Measurements from ENCODE around the gene FAM107B. TPM values are rescaled to one million over a fixed set of nuclear protein-coding genes. Genes with fewer than 3 reads are reported as not detected.
A peak's percentile ranks its signal among the peaks of the same experiment; 100 is the strongest.

The FAM107B gene
- total RNA-seq, 1 experiment from 2014 or later: 24.5 TPM

DNA sequence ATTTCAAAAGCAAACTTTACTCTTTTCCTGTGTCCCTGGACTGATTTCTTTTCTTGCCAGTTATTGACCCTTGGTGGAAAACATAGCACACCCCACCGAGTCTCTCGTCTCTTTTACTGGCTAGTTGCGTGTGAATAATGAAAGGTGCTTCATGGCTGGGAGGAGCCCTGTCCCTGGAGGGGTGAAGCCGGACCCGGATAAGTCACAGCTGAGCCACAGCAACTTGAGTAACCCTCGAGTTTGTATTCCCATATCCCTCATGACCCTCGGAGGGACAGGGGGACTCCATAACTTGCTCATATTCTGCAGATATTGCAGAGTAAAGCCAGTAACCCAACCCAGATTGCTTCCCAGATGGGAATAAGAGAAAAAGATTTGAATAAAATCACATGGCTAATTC, 296.5 kb downstream of the FAM107B start:
- no peak overlapping the region for H2BK12ac ChIP-seq (ENCODE audit: insufficient read length, low read depth, low read length)
- H3K9ac ChIP-seq (ENCODE audit: extremely low read depth, insufficient read length, low read length): no peak overlapping the region
- H3K27me3 ChIP-seq (ENCODE audit: insufficient read depth, low read length): no peaks in the 10 kb centered on the region
- no peak overlapping the region for H4K5ac ChIP-seq (ENCODE audit: insufficient read length, low read depth, low read length)
- no peak overlapping the region for H3K4ac ChIP-seq (ENCODE audit: low read depth, low read length)
- Mint-ChIP-seq H3K27me3 (ENCODE audit: low read depth) (no peaks in the 10 kb centered on the region; the same call in 1 of the 2 replicates), H3K4me3 (no peak overlapping the region), H3K36me3 (ENCODE audit: insufficient read depth in 1 of 3, low read depth in 3 of 3) (peaks cover 0 to 12% (median 6%) of the 10 kb centered on the region in 3 experiments; a peak in 5 of 7 replicates), H3K4me1 (peaks cover 13 to 20% of the 10 kb centered on the region in 2 experiments), H3K9me3 (peaks cover 9 to 13% of the 10 kb centered on the region in 2 experiments), H3K27ac (no peak overlapping the region)
- no peak overlapping the region for H3T11ph ChIP-seq (ENCODE audit: low read length)
- H4K8ac ChIP-seq (replicated peaks; ENCODE audit: insufficient read length, low read depth, low read length): no peak overlapping the region
- no peak overlapping the region for H3K18ac ChIP-seq (ENCODE audit: insufficient read length, low read depth, low read length)
- TF ChIP-seq, protein P1, sequence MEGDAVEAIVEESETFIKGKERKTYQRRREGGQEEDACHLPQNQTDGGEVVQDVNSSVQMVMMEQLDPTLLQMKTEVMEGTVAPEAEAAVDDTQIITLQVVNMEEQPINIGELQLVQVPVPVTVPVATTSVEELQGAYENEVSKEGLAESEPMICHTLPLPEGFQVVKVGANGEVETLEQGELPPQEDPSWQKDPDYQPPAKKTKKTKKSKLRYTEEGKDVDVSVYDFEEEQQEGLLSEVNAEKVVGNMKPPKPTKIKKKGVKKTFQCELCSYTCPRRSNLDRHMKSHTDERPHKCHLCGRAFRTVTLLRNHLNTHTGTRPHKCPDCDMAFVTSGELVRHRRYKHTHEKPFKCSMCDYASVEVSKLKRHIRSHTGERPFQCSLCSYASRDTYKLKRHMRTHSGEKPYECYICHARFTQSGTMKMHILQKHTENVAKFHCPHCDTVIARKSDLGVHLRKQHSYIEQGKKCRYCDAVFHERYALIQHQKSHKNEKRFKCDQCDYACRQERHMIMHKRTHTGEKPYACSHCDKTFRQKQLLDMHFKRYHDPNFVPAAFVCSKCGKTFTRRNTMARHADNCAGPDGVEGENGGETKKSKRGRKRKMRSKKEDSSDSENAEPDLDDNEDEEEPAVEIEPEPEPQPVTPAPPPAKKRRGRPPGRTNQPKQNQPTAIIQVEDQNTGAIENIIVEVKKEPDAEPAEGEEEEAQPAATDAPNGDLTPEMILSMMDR (conservative IDR thresholded peaks at IDR 0.05): no peak
- no peaks in the 10 kb centered on the region for H3K9me3 ChIP-seq (ENCODE audit: control insufficient read depth, low read depth, low read length)
- no peaks in the 10 kb centered on the region for H4K20me1 ChIP-seq (ENCODE audit: control insufficient read depth, insufficient read depth, insufficient read length)
- H3K23ac ChIP-seq (ENCODE audit: insufficient read length, low read depth, low read length): no peak overlapping the region
- H3K79me1 ChIP-seq (ENCODE audit: insufficient read depth, low read depth, low read length, poor library complexity, severe bottlenecking): no peaks in the 10 kb centered on the region
- no peak for DNase-seq
- no CpG with 5 or more reads among the region's 7 CpGs for WGBS (ENCODE audit: extremely low coverage, insufficient read length, low lambda C conversion rate)
- no peak overlapping the region for H2BK20ac ChIP-seq (ENCODE audit: low read depth, low read length, poor library complexity, severe bottlenecking)
- no peak overlapping the region for H2BK15ac ChIP-seq (ENCODE audit: low read depth, low read length)
- H3K56ac ChIP-seq (ENCODE audit: insufficient read length, low read depth, low read length): no peak overlapping the region
- no peak overlapping the region for H2AK5ac ChIP-seq (ENCODE audit: insufficient read length, low read length)
- no peak overlapping the region for H2BK120ac ChIP-seq (ENCODE audit: low read depth, low read length, poor library complexity, severe bottlenecking)
- no peaks in the 10 kb centered on the region; the same call in 1 of the 2 replicates for H3K4me1 ChIP-seq (ENCODE audit: insufficient read depth, low read length)
- H3K79me2 ChIP-seq (ENCODE audit: insufficient read depth, low read length): no peaks in the 10 kb centered on the region
- H2AFZ ChIP-seq (ENCODE audit: low read length): peak overlapping the region; percentile 77
- no peak overlapping the region for H2BK5ac ChIP-seq (ENCODE audit: insufficient read length, low read length)
- H4K91ac ChIP-seq (ENCODE audit: insufficient read length, low read depth, low read length): no peak overlapping the region
- H3K14ac ChIP-seq (ENCODE audit: insufficient read depth, low read length): no peak overlapping the region
- H3K27ac ChIP-seq (ENCODE audit: insufficient read length, low read depth, low read length): no peak overlapping the region
- H3K4me2 ChIP-seq (ENCODE audit: insufficient read depth, insufficient read length, low read length): no peak overlapping the region
- no peaks in the 10 kb centered on the region for H3K23me2 ChIP-seq (ENCODE audit: insufficient read length, low read depth, low read length, poor library complexity, severe bottlenecking)

All from H9 (cell line).